Endometrial microvascular endothelial cells (primary cell): ENCODE results near the gene CHD1L. TPM values are rescaled to one million over a fixed set of nuclear protein-coding genes. Genes with fewer than 3 reads are reported as not detected.
"Not testable (repeated sequence)": the region's sequence is repeated elsewhere in the genome, so short reads cannot be mapped to it uniquely, and the experiment has no call there.

ENCODE experiments used
- in situ Hi-C: cut with HindIII; loops from 2 replicates; pipeline ENCODE4 v1.10.0; 2017; ENCODE audit warnings: low sequenced_read_pairs, low pct_unique_long_range_greater_than_20kb; ENCODE audit errors: inconsistent ontology term
- total RNA-seq: library from RNA; depleted of rRNA; stranded (reverse); fragments of >200 nt; gene quantifications from one replicate; pipeline ENCODE4 v1.2.3, GENCODE V29; 2015; ENCODE audit errors: inconsistent ontology term

Gene CHD1L
- total RNA-seq, 1 donor from 2014 or later = 28.8 TPM

- in situ Hi-C loops = not testable (repeated sequence)
Observed at GRCh38 chr1:147326933-147327687, 84.6 kb downstream of the CHD1L start.

DNA sequence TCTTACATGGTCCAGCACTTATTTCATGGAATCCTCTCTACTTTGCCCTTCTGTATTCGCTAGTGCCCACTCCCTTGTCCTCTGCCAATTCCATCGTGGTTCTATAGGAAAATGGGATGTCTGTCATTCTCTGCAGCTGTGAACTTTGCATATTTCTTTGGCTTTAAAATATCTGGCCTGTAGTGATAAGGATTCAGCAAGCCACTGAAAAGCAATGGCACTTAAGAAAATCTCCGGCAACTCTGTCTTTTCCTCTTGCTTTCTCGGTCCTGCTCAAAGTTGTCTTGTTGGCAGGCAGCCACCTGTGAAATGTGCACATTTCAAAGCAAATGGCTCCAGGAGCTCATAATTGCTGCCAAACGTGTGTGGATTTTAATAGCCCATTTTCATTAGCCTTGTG lies 91.8 kb downstream of the CHD1L start:
- in situ Hi-C loops = no loop called here

DNA sequence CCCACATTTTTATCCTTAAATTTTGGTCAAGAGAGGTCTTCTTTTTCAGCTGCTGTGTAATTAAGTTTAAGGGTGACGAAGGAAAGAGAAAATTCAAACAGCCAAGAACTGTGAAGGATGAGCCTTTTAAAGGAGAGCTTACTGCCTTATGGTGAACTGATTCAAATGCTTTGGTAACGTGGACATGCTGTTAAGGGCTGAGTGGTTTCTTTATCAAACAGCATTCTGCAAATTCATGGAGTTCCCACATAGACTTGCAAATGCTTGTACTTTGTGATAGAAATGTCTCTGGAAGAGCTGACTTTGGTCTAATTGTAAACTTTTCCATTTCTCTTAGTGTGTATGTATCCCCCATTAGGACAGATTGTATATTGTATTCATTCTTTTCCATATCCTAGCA lies 93.8 kb downstream of the CHD1L start:
- in situ Hi-C loops = no loop called here

- in situ Hi-C loops = no loop called here
Observed at GRCh38 chr1:147337040-147337630, 94.7 kb downstream of the CHD1L start.

DNA sequence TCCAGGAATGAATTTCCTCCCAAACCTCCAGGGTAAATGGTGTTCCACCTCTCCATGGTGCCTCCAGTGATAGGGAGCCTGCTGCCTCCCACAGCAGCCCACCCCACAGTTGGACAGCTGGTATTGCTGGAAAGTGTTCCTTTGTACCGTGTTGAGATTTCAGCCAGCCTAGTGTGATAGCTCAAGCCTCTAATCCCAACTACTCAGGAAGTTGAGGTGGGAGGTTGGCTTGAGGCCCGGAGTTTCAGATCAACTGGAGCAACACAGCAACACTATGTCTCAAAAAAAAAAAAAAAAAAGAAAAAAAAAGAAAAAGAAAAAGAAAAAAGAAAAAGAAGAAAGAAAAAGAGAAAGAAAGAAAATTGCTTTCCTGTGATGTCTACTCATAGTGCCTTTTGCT lies 96.1 kb downstream of the CHD1L start:
- in situ Hi-C loops = no loop called here

DNA sequence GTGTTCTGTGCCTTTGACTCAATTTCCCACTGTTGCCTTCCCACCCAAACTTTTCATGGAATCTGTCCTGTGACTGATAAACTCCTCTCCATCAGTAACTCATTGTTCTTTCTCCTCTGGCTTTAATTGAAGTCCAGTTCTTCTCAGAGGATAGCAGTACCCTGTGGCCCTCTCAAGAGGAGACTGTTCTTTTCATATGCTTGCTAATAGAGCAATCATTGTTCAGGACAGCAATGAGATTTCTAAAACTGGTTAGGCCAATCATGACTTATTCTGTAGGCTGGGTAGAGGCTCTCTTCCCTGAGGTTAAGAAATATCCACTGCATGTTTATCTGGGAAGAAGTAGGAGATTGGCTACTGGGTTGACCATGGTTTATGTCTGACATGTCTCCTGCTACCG lies 98.8 kb downstream of the CHD1L start:
- in situ Hi-C loops = no loop called here

Other genes with a start within 250 kb of the CHD1L start
- gene PRKAB2, start 70.2 kb upstream of the CHD1L start, total RNA-seq = 5.7 TPM
- 0.74 TPM for gene FMO5, start 17.3 kb upstream of the CHD1L start, total RNA-seq